ENCODE data around the gene PDCD1. TPM values are rescaled to one million over a fixed set of nuclear protein-coding genes. Genes with fewer than 3 reads are reported as not detected.
"Not testable (repeated sequence)": the region's sequence is repeated elsewhere in the genome, so short reads cannot be mapped to it uniquely, and the experiment has no call there.

PDCD1 gene
- total RNA-seq, 1 donor from 2014 or later, result 3.3 TPM

DNA sequence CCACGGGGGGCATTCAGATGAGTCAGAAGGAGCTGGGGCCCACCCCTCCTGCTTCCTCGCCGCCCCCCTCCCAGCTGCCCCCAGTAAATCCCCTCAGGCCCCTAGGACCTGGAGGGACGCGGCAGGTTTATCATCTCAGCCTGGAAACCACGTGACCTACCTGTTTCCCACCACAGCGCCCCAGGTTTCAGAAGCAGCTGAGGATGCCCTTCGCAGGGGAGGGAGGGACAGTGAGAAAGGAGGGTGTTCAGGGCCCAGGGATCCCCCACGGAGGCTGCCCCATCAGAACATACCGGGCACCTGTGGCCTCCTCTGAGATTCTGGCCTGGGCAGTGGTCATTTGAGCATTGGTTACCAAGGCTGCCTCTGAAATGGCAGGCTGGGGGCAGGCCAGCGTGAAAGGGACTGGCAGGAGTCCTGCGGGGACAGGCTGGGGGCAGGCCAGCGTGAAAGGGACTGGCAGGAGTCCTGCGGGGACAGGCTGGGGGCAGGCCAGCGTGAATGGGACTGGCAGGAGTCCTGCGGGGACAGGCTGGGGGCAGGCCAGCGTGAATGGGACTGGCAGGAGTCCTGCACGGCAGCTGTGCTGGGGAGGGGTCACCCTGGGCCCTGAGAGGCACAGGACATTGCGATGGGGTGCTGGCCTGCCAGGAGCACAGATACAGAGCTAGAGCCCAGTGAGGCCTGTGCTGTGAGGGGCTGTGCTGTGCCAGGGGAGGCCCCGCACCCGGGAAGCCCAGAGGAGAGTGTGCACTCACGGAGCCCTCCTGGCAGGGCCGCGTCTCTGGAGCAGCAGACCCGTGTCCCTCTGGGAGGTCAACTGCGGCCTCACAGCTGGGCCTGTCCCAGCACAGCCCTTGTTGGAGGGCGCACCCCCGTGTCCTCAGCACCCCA is 48.1 kb downstream of the PDCD1 start:
- peak; percentile 74 for DNase-seq
- H3K27ac ChIP-seq (replicated peaks), result peak overlapping the region; percentile 92
- no peaks in the 10 kb centered on the region for H3K9me3 ChIP-seq (replicated peaks)
- H3K4me1 ChIP-seq, result peaks cover 26% of the 10 kb centered on the region
- intact Hi-C loops (cut with micrococcal nuclease), result no loop called here
- H3K27me3 ChIP-seq (ENCODE audit: low read depth), result no peaks in the 10 kb centered on the region
- no peaks in the 10 kb centered on the region for H3K36me3 ChIP-seq
- no peak for TF ChIP-seq CTCF (IDR thresholded peaks at IDR 0.05; ENCODE audit: borderline replicate concordance)
- peak overlapping the region; percentile 39 for H3K4me3 ChIP-seq

DNA sequence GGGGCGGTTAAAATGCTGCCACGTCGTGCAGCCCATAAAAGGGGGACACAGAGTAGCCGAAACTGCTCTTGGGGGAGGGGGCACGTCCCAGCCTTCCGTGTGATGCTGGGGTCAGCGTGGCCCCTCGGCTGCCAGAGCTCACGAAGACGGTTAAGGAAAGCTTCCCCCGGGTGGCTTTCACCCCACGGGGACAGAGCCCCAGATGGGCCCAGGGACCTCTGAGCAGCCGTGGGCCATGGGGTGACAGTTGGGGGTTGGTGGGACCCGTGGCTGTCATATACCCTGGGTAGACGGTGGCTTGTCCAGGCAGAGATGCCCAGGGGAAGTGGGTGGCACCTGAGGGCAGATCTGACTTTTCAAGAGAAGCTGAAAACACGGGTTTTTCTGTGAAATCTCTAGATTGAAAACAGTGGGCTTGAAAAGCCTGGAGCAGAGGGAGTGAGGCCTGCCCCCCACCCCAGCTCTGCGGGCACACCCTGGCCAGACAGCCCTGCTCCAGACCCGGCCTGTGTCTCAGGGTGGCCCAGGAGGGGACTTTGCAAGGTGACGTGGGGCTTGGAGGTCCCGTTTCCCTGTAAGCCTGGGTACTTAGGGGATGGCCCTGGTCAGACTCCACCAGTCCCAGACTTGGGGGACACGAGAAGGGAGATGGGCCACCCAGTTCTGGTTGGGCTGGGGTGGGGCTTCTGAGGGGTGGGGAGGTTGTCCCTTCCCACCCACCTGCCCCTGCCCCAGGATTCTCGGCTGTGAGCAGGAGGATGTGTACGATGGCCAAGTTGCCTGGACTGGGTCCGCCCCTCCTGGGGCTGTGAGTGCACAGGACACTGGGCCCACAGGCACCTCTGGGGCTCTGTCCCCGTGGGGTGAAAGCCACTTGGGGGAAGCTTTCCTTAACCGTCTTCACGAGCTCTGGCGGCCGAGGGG is 49.0 kb downstream of the PDCD1 start:
- Histone ChIP-seq H3K36me3 (no peaks in the 10 kb centered on the region), H3K27ac (replicated peaks) (peak overlapping the region; percentile 92), H3K4me1 (peaks cover 30% of the 10 kb centered on the region), H3K27me3 (ENCODE audit: low read depth) (peaks cover 3% of the 10 kb centered on the region), H3K9me3 (replicated peaks) (no peaks in the 10 kb centered on the region), H3K4me3 (no peak overlapping the region)
- no peak for DNase-seq
- TF ChIP-seq CTCF (IDR thresholded peaks at IDR 0.05; ENCODE audit: borderline replicate concordance), result no peak
- intact Hi-C loops (cut with micrococcal nuclease), result no loop called here

DNA sequence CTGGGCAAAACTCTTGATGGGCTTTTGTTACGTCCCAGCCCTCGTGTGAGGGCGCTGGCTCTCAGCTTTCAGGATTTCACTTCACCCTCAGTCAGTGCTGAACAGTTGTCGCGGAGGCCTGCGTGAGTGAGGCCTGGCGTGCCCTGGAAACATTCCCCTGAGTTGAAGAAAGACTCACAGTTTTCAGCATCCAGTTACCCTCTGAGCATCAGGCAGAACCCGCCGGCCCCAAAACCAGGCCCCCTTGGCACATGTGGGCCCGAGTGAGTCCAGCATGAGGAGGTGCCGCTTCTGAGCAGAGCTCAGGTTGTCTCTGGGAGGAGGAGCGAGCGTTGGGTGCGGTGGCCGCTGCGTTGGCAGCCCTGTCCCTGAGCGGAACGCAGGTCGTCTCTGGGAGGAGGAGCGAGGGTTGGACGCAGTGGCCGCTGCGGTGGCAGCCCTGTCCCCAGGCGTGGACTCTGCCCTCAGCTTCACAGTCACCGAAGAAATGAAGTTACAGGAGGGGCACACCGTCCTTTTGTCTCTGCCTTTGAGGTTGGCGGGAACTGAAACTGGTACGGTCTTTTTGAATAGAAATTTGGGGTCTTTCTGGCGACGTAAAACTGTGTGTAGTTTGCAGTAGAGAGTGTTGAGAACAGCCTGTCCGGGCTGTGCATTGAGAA is 49.8 kb downstream of the PDCD1 start, which contains the start of gene NEU4:
Gene NEU4 (plus strand): TSS at position 473 of the 662 bp plus-strand sequence. CDS start 5,292 bp downstream, outside the sequence.
- H3K27me3 ChIP-seq (ENCODE audit: low read depth), result peaks cover 11% of the 10 kb centered on the region
- intact Hi-C loops (cut with micrococcal nuclease), result no loop called here
- no peaks in the 10 kb centered on the region for H3K9me3 ChIP-seq (replicated peaks)
- no peak within 1 kb of the TSS for H3K4me3 ChIP-seq
- no peaks in the 10 kb centered on the region for H3K36me3 ChIP-seq
- H3K27ac ChIP-seq (replicated peaks), result peak within 1 kb of the TSS; percentile 92
- H3K4me1 ChIP-seq, result peaks cover 38% of the 10 kb centered on the region
- no peak for TF ChIP-seq CTCF (IDR thresholded peaks at IDR 0.05; ENCODE audit: borderline replicate concordance)
- peak; percentile 11 for DNase-seq

- Histone ChIP-seq H3K27me3 (ENCODE audit: low read depth) (peaks cover 17% of the 10 kb centered on the region), H3K9me3 (replicated peaks) (no peaks in the 10 kb centered on the region), H3K4me3 (no peak overlapping the region), H3K4me1 (peaks cover 44% of the 10 kb centered on the region), H3K36me3 (no peaks in the 10 kb centered on the region), H3K27ac (replicated peaks) (peak overlapping the region; percentile 32)
- TF ChIP-seq CTCF (IDR thresholded peaks at IDR 0.05; ENCODE audit: borderline replicate concordance), result no peak
- peak; percentile 13 for DNase-seq
- intact Hi-C loops (cut with micrococcal nuclease), result no loop called here
Observed at GRCh38 chr2:241808051-241808720, 50.5 kb downstream of the PDCD1 start.

- H3K36me3 ChIP-seq; H3K27ac ChIP-seq (replicated peaks); H3K9me3 ChIP-seq (replicated peaks); H3K4me3 ChIP-seq; intact Hi-C loops (cut with micrococcal nuclease); DNase-seq: not testable (repeated sequence)
- H3K27me3 ChIP-seq (ENCODE audit: low read depth), result peaks cover 24% of the 10 kb centered on the region
- H3K4me1 ChIP-seq, result peaks cover 41% of the 10 kb centered on the region
Observed at GRCh38 chr2:241806217-241806616, 52.5 kb downstream of the PDCD1 start.
